HepG2 (cell line): ENCODE measurements around the gene TBC1D24. TPM values are rescaled to one million over a fixed set of nuclear protein-coding genes. Genes with fewer than 3 reads are reported as not detected.
A peak's percentile ranks its signal among the peaks of the same experiment; 100 is the strongest.

Experiments
- GZF1 ChIP-seq: sonication (generic); formaldehyde crosslinking; IDR thresholded peaks from 2 replicates; pipeline ENCODE4 v1.5.1; 2020; ENCODE audit warnings: mild to moderate bottlenecking, missing genetic modification reagents
- KLF6 ChIP-seq: IDR thresholded peaks from 2 replicates; pipeline ENCODE4 v1.8.0; 2016; ENCODE audit warnings: missing biosample characterization, missing genetic modification reagents
- MXI1 ChIP-seq: IDR thresholded peaks from 3 replicates; pipeline ENCODE4 v1.6.1; 2012; ENCODE audit warnings: low read depth, low read length, inconsistent platforms, borderline replicate concordance
- NR1H2 ChIP-seq: sonication (generic); formaldehyde crosslinking; IDR thresholded peaks from 2 replicates; pipeline ENCODE4 v1.8.1; 2022; ENCODE audit warnings: low read depth, missing genetic modification reagents, borderline replicate concordance
- NR2F6 ChIP-seq, 2 experiments: IDR thresholded peaks; 2 replicates each; pipeline ENCODE4 v1.6.1; 2016; ENCODE audit warnings: antibody characterized with exemption in 1 of 2, mild to moderate bottlenecking in 1 of 2
- PCBP2 ChIP-seq: fragments of 200-400 bp; formaldehyde crosslinking; optimal IDR thresholded peaks from 2 replicates; pipeline ENCODE3; 2018; ENCODE audit warnings: low read length, low read depth; ENCODE audit not compliant: poor library complexity, severe bottlenecking
- REXO4 ChIP-seq: sonication (generic); formaldehyde crosslinking; IDR thresholded peaks from 2 replicates; pipeline ENCODE4 v1.8.0; 2022; ENCODE audit warnings: missing genetic modification reagents, mild to moderate bottlenecking, borderline replicate concordance
- RNF2 ChIP-seq: fragments of 450-650 bp; conservative IDR thresholded peaks from 2 replicates; pipeline ENCODE4 v1.6.1; 2016; ENCODE audit warnings: low read depth
- SNAPC2 ChIP-seq: sonication (generic); formaldehyde crosslinking; IDR thresholded peaks from 2 replicates; pipeline ENCODE4 v1.8.1; 2022; ENCODE audit warnings: mild to moderate bottlenecking, missing genetic modification reagents
- SP4 ChIP-seq: sonication (generic); formaldehyde crosslinking; IDR thresholded peaks from 2 replicates; pipeline ENCODE4 v1.8.1; 2023; ENCODE audit warnings: mild to moderate bottlenecking, missing genetic modification reagents
- TBX2 ChIP-seq: sonication (generic); formaldehyde crosslinking; IDR thresholded peaks from 2 replicates; pipeline ENCODE4 v1.5.0; 2020; ENCODE audit warnings: missing genetic modification reagents, mild to moderate bottlenecking, borderline replicate concordance
- XRCC5 ChIP-seq: fragments of 200-400 bp; formaldehyde crosslinking; optimal IDR thresholded peaks from 2 replicates; pipeline ENCODE3; 2017; ENCODE audit warnings: mild to moderate bottlenecking, low read length
- ZFP62 ChIP-seq: sonication (generic); formaldehyde crosslinking; IDR thresholded peaks from 2 replicates; pipeline ENCODE4 v1.4.0; 2020; ENCODE audit warnings: missing genetic modification reagents
- ZNF180 ChIP-seq: sonication (generic); formaldehyde crosslinking; IDR thresholded peaks from 2 replicates; pipeline ENCODE4 v1.4.0; 2020; ENCODE audit warnings: low read depth, missing genetic modification reagents, borderline replicate concordance
- ZNF331 ChIP-seq: sonication (generic); formaldehyde crosslinking; IDR thresholded peaks from 2 replicates; pipeline ENCODE4 v1.4.0; 2020; ENCODE audit warnings: missing genetic modification reagents
- polyA plus RNA-seq, 8 experiments: library from polyadenylated mRNA; depleted of rRNA in 3 of 8; stranded (reverse) in 7 of 8; unstranded in 1 of 8; fragments of >200 nt; fragmentation: Illumina TruSeq in 4 of 8; extraction: Trizol in 4 of 8; gene quantifications; 2 replicates each; pipeline versions ENCODE4 v1.2.1 to v1.2.3, GENCODE V29; 2011 to 2016; ENCODE audit warnings: low read depth in 4 of 8, missing spikeins in 1 of 8, mixed read lengths in 1 of 8; ENCODE audit not compliant: insufficient read depth in 1 of 8
- total RNA-seq, 5 experiments: library from RNA; depleted of rRNA; stranded (reverse); fragments of >200 nt; fragmentation: Illumina TruSeq; extraction: Trizol; gene quantifications; 2 replicates each; pipeline ENCODE4 v1.2.3, GENCODE V29; 2016; ENCODE audit warnings: low read depth in 1 of 5
- TF ChIP-seq, protein P1 (sequence below): sonication (generic); formaldehyde crosslinking; IDR thresholded peaks from 2 replicates; pipeline ENCODE4 v1.4.0; 2020; ENCODE audit warnings: mild to moderate bottlenecking, missing genetic modification reagents, borderline replicate concordance
- TF ChIP-seq, protein P2 (sequence below): sonication (generic); formaldehyde crosslinking; conservative IDR thresholded peaks from 2 replicates; pipeline ENCODE4 v1.4.0; 2020; ENCODE audit warnings: mild to moderate bottlenecking, missing genetic modification reagents, moderate library complexity
- TF ChIP-seq, protein P3 (sequence below): sonication (generic); formaldehyde crosslinking; IDR thresholded peaks from 2 replicates; pipeline ENCODE4 v1.8.0; 2022; ENCODE audit warnings: mild to moderate bottlenecking, missing genetic modification reagents
- TF ChIP-seq, protein P4 (sequence below): IDR thresholded peaks from 2 replicates; pipeline ENCODE4 v1.6.1; 2018; ENCODE audit warnings: missing genetic modification reagents, mild to moderate bottlenecking, missing compliant biosample characterization

Gene TBC1D24
- total and polyA plus RNA-seq, 2 of the 13 experiments (the other 11 are each of a cell fraction or from before 2014, with no cell fraction given): 7.7 to 13.7 TPM

DNA sequence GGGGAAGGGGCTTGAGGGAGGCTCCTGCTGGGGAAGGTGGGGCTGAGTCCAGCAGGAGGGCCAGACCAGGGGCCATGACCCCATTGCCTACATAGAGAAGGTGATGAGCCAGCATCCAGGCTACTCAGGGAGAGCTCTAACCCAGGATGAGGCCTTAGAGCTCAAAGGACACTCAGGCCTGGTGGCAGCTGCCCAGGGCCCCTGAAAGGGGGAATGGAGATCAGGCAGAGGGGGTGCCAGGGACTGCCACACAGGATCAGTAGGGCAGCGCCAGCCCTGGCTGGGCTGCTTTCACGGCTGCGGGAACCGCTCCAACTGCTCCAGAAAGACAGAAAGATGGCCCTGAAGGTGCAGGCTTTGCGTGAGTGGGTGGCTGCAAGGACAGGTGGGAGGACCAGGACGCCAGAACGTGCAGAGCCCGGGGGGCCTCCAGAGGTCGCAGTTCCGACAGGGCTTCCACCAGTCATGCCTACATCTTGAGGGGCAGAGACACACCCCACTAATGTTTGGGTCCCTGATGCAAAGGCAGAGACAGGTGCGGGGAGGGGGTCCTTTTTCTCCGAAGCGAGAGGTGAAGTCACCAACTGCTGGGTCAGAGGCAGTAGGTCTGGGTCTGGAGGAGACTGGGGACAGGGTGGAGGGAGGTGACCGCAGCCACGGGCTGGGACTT is 37.9 kb downstream of the TBC1D24 start (continued):
- TF ChIP-seq, protein P1, sequence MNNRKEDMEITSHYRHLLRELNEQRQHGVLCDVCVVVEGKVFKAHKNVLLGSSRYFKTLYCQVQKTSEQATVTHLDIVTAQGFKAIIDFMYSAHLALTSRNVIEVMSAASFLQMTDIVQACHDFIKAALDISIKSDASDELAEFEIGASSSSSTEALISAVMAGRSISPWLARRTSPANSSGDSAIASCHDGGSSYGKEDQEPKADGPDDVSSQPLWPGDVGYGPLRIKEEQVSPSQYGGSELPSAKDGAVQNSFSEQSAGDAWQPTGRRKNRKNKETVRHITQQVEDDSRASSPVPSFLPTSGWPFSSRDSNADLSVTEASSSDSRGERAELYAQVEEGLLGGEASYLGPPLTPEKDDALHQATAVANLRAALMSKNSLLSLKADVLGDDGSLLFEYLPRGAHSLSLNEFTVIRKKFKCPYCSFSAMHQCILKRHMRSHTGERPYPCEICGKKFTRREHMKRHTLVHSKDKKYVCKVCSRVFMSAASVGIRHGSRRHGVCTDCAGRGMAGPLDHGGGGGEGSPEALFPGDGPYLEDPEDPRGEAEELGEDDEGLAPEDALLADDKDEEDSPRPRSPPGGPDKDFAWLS (CRISPR knock-in tag): peak; percentile 69; the same call in 1 of the 2 replicates
- TF ChIP-seq SNAPC2 (CRISPR knock-in tag) (no peak), KLF6 (CRISPR knock-in tag) (no peak), TBX2 (CRISPR knock-in tag) (peak; percentile 44; the same call in 1 of the 2 replicates), MXI1 (no peak), SP4 (CRISPR knock-in tag) (no peak), NR1H2 (CRISPR knock-in tag) (no peak), PCBP2 (no peak), XRCC5 (peak; percentile 27), ZNF180 (CRISPR knock-in tag) (no peak), NR2F6 (IDR thresholded peaks at IDR 0.05) (no peak), NR2F6 (CRISPR knock-in tag; IDR thresholded peaks at IDR 0.05) (no peak), GZF1 (CRISPR knock-in tag) (no peak), ZFP62 (CRISPR knock-in tag) (no peak), REXO4 (CRISPR knock-in tag) (no peak), ZNF331 (CRISPR knock-in tag) (no peak), RNF2 (no peak)
- TF ChIP-seq, protein P2, sequence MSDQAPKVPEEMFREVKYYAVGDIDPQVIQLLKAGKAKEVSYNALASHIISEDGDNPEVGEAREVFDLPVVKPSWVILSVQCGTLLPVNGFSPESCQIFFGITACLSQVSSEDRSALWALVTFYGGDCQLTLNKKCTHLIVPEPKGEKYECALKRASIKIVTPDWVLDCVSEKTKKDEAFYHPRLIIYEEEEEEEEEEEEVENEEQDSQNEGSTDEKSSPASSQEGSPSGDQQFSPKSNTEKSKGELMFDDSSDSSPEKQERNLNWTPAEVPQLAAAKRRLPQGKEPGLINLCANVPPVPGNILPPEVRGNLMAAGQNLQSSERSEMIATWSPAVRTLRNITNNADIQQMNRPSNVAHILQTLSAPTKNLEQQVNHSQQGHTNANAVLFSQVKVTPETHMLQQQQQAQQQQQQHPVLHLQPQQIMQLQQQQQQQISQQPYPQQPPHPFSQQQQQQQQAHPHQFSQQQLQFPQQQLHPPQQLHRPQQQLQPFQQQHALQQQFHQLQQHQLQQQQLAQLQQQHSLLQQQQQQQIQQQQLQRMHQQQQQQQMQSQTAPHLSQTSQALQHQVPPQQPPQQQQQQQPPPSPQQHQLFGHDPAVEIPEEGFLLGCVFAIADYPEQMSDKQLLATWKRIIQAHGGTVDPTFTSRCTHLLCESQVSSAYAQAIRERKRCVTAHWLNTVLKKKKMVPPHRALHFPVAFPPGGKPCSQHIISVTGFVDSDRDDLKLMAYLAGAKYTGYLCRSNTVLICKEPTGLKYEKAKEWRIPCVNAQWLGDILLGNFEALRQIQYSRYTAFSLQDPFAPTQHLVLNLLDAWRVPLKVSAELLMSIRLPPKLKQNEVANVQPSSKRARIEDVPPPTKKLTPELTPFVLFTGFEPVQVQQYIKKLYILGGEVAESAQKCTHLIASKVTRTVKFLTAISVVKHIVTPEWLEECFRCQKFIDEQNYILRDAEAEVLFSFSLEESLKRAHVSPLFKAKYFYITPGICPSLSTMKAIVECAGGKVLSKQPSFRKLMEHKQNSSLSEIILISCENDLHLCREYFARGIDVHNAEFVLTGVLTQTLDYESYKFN (CRISPR knock-in tag): no peak; the same call in 1 of the 2 replicates
- TF ChIP-seq, protein P3, sequence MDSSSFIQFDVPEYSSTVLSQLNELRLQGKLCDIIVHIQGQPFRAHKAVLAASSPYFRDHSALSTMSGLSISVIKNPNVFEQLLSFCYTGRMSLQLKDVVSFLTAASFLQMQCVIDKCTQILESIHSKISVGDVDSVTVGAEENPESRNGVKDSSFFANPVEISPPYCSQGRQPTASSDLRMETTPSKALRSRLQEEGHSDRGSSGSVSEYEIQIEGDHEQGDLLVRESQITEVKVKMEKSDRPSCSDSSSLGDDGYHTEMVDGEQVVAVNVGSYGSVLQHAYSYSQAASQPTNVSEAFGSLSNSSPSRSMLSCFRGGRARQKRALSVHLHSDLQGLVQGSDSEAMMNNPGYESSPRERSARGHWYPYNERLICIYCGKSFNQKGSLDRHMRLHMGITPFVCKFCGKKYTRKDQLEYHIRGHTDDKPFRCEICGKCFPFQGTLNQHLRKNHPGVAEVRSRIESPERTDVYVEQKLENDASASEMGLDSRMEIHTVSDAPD: no peak
- TF ChIP-seq, protein P4, sequence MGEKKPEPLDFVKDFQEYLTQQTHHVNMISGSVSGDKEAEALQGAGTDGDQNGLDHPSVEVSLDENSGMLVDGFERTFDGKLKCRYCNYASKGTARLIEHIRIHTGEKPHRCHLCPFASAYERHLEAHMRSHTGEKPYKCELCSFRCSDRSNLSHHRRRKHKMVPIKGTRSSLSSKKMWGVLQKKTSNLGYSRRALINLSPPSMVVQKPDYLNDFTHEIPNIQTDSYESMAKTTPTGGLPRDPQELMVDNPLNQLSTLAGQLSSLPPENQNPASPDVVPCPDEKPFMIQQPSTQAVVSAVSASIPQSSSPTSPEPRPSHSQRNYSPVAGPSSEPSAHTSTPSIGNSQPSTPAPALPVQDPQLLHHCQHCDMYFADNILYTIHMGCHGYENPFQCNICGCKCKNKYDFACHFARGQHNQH (CRISPR knock-in tag): no peak; the same call in 1 of the 2 replicates
